Endothelial cell of umbilical vein (primary cell): ENCODE measurements around the gene LRRC38. TPM values are rescaled to one million over a fixed set of nuclear protein-coding genes. Genes with fewer than 3 reads are reported as not detected.
"Not testable (repeated sequence)": the region's sequence is repeated elsewhere in the genome, so short reads cannot be mapped to it uniquely, and the experiment has no call there.

Experiments
- BruUV-seq: library from RNA; stranded (reverse); fragments of 400-500 nt; replicated peaks from 2 replicates; lab custom pipeline; 2021; lab: Mats Ljungman, UMichigan
- CTCF ChIA-PET: fragments of 300-600, 350-600 bp; sonication (Branson Sonifier 250); formaldehyde crosslinking; loops from one replicate; lab custom pipeline; 2021; ENCODE audit warnings: antibody characterized with exemption, inconsistent platforms; lab: Charles Lee
- POLR2A ChIA-PET: fragments of 300-600, 350-600 bp; sonication (Branson Sonifier 250); formaldehyde crosslinking; loops from one replicate; lab custom pipeline; 2021; ENCODE audit warnings: antibody characterized with exemption, inconsistent platforms; lab: Charles Lee
- DNase-seq: peaks from one replicate; pipeline ENCODE4 v3.0.0-alpha.2; 2011; ENCODE audit warnings: low read depth, low spot score
- FAIRE-seq: peaks from 2 replicates; lab custom pipeline; 2011; peaks lifted over from hg19 to GRCh38; lab: Jason Lieb, UNC
- H2AFZ ChIP-seq: 2 replicates; pipeline ENCODE4 v1.6.0; 2012; ENCODE audit warnings: low read depth, low read length, control low read depth, inconsistent platforms
- H3K27ac ChIP-seq: 2 replicates; pipeline ENCODE4 v1.5.1; 2011; ENCODE audit warnings: low read depth, mild to moderate bottlenecking, control low read depth, low read length, moderate library complexity; ENCODE audit not compliant: insufficient read depth
- H3K27me3 ChIP-seq, 2 experiments: 2 replicates each; pipeline versions ENCODE4 v1.6.0 to v1.6.1; 2011; ENCODE audit warnings: low read length in 2 of 2, mixed read lengths in 1 of 2; ENCODE audit not compliant: control insufficient read depth in 2 of 2, insufficient read depth in 2 of 2
- H3K36me3 ChIP-seq, 2 experiments: 2 replicates in 1 of 2; 3 replicates in 1 of 2; pipeline ENCODE4 v1.5.1; 2011; ENCODE audit warnings: low read length in 2 of 2, mild to moderate bottlenecking in 1 of 2, moderate library complexity in 1 of 2; ENCODE audit not compliant: control insufficient read depth in 2 of 2, insufficient read depth in 2 of 2; ENCODE audit errors: extremely low read depth in 1 of 2
- H3K4me1 ChIP-seq: 3 replicates; pipeline ENCODE4 v1.5.1; 2011; ENCODE audit warnings: mild to moderate bottlenecking, low read length; ENCODE audit not compliant: control insufficient read depth, insufficient read depth; ENCODE audit errors: extremely low read depth
- H3K4me2 ChIP-seq: 2 replicates; pipeline ENCODE4 v1.6.1; 2011; ENCODE audit warnings: low read length, control low read depth, mixed read lengths; ENCODE audit not compliant: insufficient read depth
- H3K4me3 ChIP-seq, 3 experiments: fragments of 200-600 bp in 1 of 3; sonication (generic), shearing (Covaris generic) in 1 of 3; replicated peaks in 1 of 3; 2 replicates each; pipeline ENCODE4 v1.5.1; 2011 to 2016; ENCODE audit warnings: control low read depth in 3 of 3, low read length in 3 of 3, mild to moderate bottlenecking in 2 of 3, inconsistent platforms in 1 of 3, low read depth in 1 of 3, moderate library complexity in 1 of 3; ENCODE audit not compliant: insufficient read depth in 1 of 3
- H3K79me2 ChIP-seq: 2 replicates; pipeline ENCODE4 v1.6.0; 2012; ENCODE audit warnings: low read length, inconsistent platforms; ENCODE audit not compliant: control insufficient read depth, insufficient read depth
- H3K9ac ChIP-seq: replicated peaks from 2 replicates; pipeline ENCODE3; 2011; ENCODE audit warnings: low read length, control low read depth; ENCODE audit not compliant: insufficient read depth; ENCODE audit errors: extremely low read depth
- H3K9me1 ChIP-seq: replicated peaks from 3 replicates; pipeline ENCODE4 v1.6.0; 2011; ENCODE audit warnings: mild to moderate bottlenecking, low read length; ENCODE audit not compliant: control insufficient read depth, insufficient read depth; ENCODE audit errors: extremely low read depth
- H3K9me3 ChIP-seq: replicated peaks from 2 replicates; pipeline ENCODE4 v1.5.1; 2012; ENCODE audit warnings: low read length, inconsistent platforms; ENCODE audit not compliant: control insufficient read depth, insufficient read depth
- H4K20me1 ChIP-seq: replicated peaks from 2 replicates; pipeline ENCODE3; 2011; ENCODE audit warnings: mild to moderate bottlenecking, low read length; ENCODE audit not compliant: control insufficient read depth, insufficient read depth; ENCODE audit errors: extremely low read depth
- GATA2 ChIP-seq: IDR thresholded peaks from 2 replicates; pipeline ENCODE4 v1.7.0; 2011; ENCODE audit warnings: low read depth, mild to moderate bottlenecking, moderate library complexity, mixed read lengths, low read length; ENCODE audit not compliant: insufficient read length, insufficient read depth
- dilution Hi-C: fragments of 300-500 bp; cut with MboI; formaldehyde crosslinking; loops from one replicate; pipeline ENCODE4 v1.15.0; 2019; ENCODE audit warnings: low sequenced_read_pairs; ENCODE audit not compliant: extremely low pct_ligation_motif_present
- intact Hi-C: fragments of 100-400 bp; cut with micrococcal nuclease; formaldehyde crosslinking; loops from one replicate; pipeline ENCODE4 v1.10.0; 2022
- polyA plus RNA-seq, 4 experiments: library from polyadenylated mRNA; depleted of rRNA in 3 of 4; stranded (reverse) in 3 of 4; unstranded in 1 of 4; fragments of >200 nt; gene quantifications; 2 replicates each; pipeline versions ENCODE4 v1.2.1 to v1.2.3, GENCODE V29; 2011 to 2012; ENCODE audit warnings: missing spikeins in 1 of 4
- total RNA-seq: library from RNA; stranded (reverse); gene quantifications from 2 replicates; pipeline ENCODE4 v1.2.3, GENCODE V29; 2021

LRRC38 gene
- total and polyA plus RNA-seq, 2 donors (not counting 3 experiments of a cell fraction or from before 2014, with no cell fraction given): not detected

GRCh38 chr1:13435458-13435857 is 78.3 kb downstream of the LRRC38 start:
- dilution Hi-C loops: no loop called here
- Histone ChIP-seq H3K4me3 (no peak overlapping the region), H4K20me1 (no peaks in the 10 kb centered on the region), H3K9ac (no peak overlapping the region), H3K9me3 (peaks cover 8% of the 10 kb centered on the region), H3K79me2 (no peaks in the 10 kb centered on the region), H2AFZ (no peak overlapping the region), H3K4me2 (no peak overlapping the region), H3K4me1 (no peaks in the 10 kb centered on the region), H3K9me1 (no peaks in the 10 kb centered on the region), H3K27ac (no peak overlapping the region), H3K36me3 (no peaks in the 10 kb centered on the region), H3K27me3 (no peaks in the 10 kb centered on the region)
- ChIA-PET CTCF (no interaction called here), POLR2A (no interaction called here)
- intact Hi-C loops: no loop called here
- DNase-seq: no peak
- TF ChIP-seq GATA2: no peak
- no TSS peak for BruUV-seq
- no peak for FAIRE-seq

DNA sequence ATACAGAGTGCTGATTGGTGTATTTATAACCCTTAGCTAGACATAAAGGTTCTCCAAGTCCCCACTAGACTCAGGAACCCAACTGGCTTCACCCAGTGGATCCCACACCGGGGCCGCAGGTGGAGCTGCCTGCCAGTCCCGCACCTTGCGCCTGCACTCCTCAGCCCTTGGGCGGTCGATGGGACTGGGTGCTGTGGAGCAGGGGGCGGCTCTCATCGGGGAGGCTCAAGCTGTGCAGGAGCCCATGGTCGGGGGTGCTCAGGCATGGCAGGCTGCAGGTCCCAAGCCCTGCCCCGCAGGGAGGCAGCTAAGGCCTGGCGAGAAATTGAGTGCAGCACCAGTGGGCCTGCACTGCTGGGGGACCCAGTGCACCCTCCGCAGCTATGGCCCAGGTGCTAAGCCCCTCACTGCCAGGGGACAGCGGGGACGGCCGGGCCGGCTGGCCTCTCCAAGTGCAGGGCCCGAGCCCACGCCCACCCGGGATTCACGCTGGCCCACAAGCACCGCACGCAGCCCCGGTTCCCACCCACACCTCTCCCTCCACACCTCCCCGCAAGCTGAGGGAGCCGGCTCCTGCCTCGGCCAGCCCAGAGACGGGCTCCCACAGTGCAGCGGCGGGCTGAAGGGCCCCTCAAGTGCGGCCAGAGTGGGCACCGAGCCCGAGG is 80.0 kb downstream of the LRRC38 start:
- dilution Hi-C loops, DNase-seq, H3K4me3 ChIP-seq, H3K9ac ChIP-seq, H3K4me2 ChIP-seq, BruUV-seq, POLR2A ChIA-PET, H3K27me3 ChIP-seq, H2AFZ ChIP-seq, FAIRE-seq, H4K20me1 ChIP-seq, H3K27ac ChIP-seq, CTCF ChIA-PET, H3K4me1 ChIP-seq, intact Hi-C loops, H3K9me3 ChIP-seq, H3K9me1 ChIP-seq, H3K79me2 ChIP-seq, H3K36me3 ChIP-seq: not testable (repeated sequence)
